Fibroblast of pulmonary artery (primary cell): ENCODE measurements around the gene TUBG2.

Experiments used
- DNase-seq: peaks from one replicate; pipeline ENCODE4 v3.0.0-alpha.2; 2010; ENCODE audit warnings: low read depth
- H3K4me3 ChIP-seq: replicated peaks from 2 replicates; pipeline ENCODE4 v1.5.1; 2011; ENCODE audit warnings: low read depth, mild to moderate bottlenecking, control low read depth, low read length, moderate library complexity
- TF ChIP-seq, protein P1 (sequence below): IDR thresholded peaks from 2 replicates; pipeline ENCODE4 v1.5.1; 2011; ENCODE audit warnings: mild to moderate bottlenecking, control low read depth, low read length, inconsistent platforms; ENCODE audit errors: missing control alignments

Gene TUBG2

DNA sequence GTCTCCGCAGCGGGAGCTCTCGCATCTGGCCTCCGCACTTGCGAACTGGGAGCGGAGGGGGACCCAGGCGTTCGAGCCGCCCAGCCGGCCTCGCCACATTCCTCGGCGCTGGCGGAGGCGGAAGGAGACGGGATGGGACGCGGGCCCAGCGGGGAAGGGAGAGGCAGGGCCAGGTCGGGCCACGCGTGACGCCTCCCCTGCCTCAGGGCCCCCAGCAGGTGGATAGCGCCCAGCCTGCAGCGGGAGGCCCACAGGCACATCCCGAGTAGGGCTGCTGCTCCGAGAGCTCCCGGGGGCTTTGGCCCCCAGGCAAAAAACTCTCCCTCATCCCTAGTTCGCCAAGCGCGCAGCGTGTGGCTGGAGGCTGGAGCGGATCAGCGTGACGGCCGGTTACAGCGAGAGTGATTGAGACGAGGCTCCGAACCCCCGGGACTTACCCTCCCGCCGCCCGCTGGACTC, 16.9 kb downstream of the TUBG2 start:
- H3K4me3 ChIP-seq = peak overlapping the region; percentile 91
- TF ChIP-seq, protein P1, sequence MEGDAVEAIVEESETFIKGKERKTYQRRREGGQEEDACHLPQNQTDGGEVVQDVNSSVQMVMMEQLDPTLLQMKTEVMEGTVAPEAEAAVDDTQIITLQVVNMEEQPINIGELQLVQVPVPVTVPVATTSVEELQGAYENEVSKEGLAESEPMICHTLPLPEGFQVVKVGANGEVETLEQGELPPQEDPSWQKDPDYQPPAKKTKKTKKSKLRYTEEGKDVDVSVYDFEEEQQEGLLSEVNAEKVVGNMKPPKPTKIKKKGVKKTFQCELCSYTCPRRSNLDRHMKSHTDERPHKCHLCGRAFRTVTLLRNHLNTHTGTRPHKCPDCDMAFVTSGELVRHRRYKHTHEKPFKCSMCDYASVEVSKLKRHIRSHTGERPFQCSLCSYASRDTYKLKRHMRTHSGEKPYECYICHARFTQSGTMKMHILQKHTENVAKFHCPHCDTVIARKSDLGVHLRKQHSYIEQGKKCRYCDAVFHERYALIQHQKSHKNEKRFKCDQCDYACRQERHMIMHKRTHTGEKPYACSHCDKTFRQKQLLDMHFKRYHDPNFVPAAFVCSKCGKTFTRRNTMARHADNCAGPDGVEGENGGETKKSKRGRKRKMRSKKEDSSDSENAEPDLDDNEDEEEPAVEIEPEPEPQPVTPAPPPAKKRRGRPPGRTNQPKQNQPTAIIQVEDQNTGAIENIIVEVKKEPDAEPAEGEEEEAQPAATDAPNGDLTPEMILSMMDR = no peak
- peak; percentile 49 for DNase-seq

DNA sequence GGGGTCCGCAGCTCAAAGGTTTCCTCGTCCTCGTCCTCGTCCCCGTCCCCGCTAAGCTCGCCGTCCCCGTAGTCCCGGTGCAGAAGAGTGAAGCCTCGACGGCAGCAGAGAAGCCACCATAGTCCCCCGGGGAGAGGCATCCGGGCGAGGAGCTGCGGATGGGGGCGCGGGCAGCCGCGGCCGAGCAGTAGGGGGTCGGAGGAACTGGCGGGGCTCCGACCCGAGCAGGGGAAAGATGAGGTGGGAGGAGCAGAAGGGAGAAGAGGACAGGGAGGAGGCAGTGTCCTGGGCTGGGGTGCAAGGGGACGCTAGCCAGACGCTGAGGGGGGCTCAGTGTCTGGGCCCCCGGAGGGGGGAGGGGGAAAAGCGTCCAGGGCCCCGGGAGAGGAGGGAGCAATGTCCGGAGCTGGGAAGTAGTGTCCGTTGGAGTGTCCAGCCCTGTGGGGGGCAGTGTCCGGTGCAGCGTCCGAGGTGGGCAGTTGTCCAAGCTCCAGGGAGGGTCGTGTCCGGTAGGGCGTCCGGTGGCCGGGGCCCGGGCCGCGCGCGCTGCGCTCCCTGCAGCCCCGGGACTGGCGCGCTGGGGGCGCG, 17.4 kb downstream of the TUBG2 start, which contains the start of gene PLEKHH3:
Gene PLEKHH3, minus strand, starts transcription at position 571 of the 588 bp plus-strand sequence. Its CDS starts 431 bp downstream, at position 140.
- H3K4me3 ChIP-seq = peak within 1 kb of the TSS; percentile 91
- TF ChIP-seq, protein P1 = no peak
- DNase-seq = no peak

DNA sequence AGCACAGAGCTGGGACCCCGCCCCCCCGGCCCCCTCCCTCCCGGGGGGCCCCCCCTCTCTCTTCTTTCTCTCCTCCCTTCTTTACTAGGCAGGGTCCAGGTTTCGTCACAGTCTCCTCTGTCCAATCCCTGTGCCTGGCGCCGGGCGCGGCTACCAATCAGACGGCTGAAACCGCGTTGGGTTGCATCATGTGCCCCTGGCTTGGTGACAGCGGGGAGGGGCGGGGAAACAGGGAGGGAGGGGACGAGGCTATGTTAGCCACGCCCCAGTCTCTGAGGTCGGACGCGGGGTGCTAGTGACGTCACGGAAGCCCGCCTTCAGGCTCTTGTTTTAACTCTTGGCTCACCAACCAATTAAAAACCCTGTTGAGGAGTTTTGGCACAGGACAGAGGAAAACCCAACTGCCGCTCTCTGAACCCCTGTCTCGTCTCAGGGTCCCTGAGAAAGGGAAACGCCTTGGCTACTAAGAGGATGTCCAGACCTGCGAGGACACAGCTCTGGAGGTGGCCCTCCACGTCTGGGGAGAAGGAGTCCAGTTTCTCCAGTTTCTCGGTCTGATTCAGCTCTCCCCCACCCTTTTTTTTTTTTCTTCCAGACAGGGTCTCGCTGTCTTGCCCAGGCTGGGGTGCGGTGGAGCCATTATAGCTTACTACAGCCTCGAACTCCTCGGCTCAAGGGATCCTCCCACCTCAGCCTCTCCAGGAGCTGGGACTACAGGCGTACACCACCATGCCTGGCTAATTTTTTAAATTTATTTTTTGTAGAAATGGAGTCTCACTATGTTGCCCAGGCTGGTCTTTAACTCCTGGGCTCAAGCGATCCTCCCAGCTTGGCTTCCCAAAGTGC, 18.2 kb downstream of the TUBG2 start:
- DNase-seq = peak; percentile 100
- TF ChIP-seq, protein P1 = no peak
- H3K4me3 ChIP-seq = peak overlapping the region; percentile 91

DNA sequence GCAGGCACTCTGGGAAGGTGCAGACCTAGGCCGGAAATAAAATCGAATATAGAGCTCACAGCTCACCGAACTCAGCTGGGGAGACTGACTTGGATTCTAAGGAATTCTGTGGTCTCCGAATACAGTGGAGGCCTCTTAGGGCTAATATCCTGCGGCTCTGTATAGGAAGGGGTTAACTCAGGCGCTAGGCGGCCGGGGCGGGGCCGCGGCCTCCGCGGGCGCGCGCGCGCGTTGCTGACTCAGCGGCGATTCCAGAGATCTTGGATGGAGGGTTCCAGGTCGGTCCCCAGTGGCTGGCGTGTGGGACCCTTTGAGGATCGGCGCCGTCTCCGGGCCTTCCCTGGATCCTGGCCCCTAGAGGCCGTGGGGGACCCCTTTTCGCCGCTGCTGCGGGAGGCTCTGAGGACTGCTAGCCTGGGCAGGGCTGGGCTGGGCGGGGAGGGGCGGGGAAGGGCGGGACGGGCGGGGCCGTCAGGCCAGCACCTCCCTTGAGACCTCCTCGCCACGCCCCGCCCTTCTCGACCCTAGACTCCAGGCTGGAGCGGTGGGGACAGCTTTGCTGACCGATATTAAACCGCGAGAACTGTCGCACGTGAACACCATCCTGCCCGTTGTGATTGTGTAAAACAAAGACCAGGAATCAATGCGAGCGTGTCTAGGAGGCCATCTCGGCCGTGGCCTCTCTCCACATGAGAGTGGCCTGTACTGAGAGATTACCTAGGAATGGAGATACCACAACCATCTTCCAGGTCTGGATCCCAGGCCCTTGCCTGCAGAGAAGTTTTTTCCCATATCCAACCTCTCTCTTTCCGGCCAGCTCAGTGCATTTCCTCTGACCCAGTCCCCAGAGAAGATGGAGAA, 19.1 kb downstream of the TUBG2 start:
- TF ChIP-seq, protein P1 = no peak

DNA sequence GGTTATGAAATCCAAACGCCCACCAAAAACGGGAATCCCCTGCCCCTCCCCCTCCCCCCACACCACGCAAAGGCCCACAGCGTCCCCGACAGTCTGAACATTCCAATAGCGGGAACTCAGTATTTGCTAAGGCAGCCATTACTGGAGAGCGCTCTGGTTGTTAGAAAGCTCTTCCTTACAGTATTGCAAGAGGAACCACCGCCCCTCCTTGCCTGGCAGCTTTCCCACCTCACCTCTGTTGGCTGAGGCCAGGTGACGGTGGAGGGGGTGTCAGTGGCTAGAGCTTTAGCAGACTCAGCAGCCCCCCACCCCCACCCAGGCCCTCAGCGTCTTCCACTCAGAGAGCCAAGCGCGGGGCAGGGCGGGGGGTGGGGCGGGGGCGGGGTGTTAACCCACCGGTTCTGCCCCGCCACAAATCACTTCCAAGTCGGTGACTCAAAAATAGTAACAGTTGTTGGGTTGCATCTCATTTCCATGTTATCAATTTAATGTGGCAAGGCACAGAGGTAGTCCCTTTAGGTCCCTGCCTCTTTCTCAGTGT, 19.9 kb downstream of the TUBG2 start:
- peak overlapping the region; percentile 22 for H3K4me3 ChIP-seq
- TF ChIP-seq, protein P1 = no peak
- peak; percentile 55 for DNase-seq

More for the DNA sequence above, 19.1 kb downstream of the TUBG2 start:
- peak; percentile 86 for DNase-seq
- peak overlapping the region; percentile 64 for H3K4me3 ChIP-seq
